ENCODE data around the gene MED10.

MED10 gene, protein sequence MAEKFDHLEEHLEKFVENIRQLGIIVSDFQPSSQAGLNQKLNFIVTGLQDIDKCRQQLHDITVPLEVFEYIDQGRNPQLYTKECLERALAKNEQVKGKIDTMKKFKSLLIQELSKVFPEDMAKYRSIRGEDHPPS

DNA sequence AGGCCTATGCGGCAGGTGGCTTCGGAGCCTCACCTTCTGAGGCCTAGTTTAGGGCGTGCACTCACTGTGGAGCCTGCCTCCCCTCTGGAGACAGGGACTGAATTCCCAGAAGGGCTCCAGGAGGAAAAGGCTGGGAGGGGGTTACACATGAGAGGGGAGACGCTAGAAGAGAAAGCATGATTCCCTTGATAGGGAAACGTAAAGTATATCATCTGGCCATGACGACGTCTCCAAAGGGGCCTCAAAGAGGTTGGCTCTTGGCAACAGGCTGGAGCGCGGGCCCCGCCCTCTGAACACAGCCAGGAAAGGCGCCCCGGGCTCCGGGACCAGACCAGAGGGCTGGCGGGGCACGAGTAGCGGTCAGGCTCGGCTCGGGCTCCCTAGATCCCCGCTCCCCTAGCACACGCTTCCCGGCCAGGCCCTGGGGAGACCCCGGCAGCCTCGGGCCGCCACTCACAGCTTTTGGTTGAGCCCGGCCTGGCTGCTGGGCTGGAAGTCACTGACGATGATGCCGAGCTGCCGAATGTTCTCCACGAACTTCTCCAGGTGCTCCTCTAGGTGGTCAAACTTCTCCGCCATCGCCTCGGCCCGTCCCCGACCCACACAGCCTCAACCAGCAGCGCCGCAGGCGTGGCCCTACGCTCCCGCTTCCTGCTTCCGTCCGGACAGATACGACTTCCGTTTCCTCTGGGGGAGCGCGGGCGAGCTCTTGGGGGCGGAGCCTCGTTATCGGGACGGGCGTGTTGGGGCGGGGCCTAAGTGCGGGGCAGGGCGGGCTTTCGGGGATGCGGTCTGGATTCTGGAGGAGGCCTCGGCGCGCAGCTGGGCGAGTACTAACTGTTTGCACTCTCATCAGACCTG, at the start of gene MED10:
TSS of gene MED10 (minus strand) at position 643 of the 861 bp plus-strand sequence. CDS start at position 579, 64 bp downstream.
- DNase-seq = peak; percentile 62

DNA sequence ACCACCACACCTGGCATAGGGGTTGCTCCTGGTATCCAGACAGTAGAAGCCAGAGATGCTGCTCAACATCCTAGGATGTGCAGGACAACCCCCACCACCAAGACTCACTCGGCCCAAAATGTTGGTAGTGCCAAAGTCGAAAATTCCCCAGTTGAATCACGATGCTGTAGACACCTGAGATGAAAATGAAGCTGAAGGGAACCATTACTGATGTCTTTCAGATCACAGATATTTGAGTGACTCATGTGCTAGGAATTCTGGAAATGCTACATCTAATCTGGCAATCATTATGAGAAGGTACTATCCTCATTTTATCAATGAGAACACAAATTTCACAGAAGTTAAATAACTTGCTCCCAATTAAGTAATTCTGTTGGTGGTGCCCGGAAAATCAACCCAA, 49.3 kb upstream of the MED10 start:
- DNase-seq = no peak

DNA sequence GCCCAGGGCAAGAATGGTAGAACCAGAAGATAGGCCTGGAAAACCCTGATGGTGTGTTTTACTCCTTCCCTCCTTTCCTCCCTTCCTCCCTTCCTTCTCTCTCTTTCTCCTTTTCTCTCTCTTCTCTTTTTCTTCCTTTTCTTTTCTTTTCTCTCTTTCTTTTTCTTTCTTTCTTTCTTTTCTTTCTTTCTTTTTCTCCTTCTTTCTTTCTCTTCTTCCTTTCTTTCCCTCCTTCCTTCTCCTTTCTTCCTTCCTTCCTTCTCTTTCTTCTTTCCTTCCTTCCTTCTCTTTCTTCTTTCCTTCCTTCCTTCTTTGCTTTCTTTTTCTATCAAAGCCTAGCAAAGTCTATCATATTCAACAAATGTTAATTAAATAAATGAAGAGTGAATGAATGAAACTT, 46.4 kb upstream of the MED10 start:
- no peak for DNase-seq

DNA sequence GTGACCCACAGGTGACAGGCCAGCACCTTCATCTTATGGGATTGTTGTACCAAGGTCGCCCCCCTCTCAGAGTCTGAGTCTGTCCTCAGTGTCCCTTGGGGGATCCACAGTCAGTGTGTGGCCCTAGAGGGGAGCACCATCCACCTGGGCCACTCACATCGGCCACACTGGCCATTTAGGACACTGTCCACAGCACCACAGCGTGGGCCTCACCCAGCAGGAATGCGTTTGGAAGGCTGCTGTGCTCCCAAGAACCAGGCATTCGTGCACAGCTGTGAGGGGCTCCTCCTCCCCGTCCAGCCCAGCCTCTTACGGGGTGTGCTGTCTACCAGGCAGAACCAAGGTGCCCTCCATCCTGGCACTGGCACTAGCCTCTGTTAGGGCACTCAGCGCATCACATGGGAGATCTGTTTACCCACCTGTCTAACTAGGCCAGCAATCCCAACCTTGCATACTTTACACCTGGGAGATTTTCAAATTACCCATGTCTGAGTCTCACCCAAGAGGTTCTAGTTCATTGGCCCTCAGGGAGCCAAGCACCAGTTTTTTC, 45.8 kb upstream of the MED10 start:
- DNase-seq = no peak

DNA sequence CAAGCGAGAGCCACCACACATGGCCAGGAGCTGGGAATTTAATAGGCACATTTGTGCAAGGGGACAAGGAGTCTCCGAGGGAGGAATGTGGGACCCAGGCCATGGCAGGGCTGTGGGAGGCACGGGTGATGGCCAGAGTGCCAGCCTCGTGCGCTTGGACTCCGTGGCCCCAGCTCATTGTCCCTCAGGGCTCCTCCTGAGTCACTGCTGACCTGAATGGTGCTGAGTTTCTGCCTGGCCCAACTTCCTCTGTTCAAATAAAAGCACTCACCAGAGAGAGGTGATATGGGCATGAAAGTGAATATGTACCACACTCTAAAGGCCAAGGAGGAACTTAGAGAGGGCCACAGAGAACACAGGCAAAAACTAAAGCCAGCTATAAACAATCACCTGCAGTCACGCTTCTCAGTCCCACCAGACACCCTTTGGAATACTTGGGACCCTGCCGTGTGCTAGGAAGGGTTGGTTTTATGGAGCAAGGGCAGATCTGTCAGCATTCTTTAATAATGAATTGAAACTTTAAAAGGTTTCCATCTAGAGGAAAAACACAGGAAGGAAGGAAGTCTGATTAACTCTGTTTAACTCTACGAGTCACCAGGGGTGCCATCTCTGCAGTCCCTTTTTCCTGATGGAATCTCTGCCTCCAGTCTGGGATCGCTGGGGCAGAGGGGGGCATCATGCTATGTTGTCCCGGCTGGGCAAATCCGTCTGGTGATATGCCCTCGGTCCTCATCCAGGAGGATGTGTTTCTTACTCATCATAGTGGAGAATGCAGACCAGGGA, 45.2 kb upstream of the MED10 start:
- no peak for DNase-seq

DNA sequence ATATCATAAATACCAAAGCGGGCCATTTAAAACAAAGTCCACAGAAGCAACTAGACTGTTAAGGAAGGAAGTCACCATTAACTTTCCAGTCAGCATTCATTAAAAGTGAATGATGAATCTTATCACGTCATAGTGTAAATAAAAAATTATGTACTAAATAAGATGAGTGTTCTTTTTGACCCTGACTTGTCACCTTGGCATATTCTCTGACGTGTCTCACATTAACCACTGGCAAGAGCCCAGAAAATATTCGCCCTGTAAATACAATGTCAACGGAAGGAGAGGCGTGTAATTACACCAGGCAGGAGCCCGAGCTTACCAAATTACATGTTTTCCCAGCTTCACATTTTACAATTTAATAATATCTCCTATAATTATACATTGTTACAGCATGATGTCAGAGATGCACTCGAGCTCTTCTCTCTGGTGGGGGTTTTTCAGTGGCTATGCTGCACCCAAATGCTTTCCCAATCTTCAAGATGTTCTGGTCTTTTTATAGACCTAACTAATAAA, 41.0 kb upstream of the MED10 start:
- DNase-seq = no peak

DNA sequence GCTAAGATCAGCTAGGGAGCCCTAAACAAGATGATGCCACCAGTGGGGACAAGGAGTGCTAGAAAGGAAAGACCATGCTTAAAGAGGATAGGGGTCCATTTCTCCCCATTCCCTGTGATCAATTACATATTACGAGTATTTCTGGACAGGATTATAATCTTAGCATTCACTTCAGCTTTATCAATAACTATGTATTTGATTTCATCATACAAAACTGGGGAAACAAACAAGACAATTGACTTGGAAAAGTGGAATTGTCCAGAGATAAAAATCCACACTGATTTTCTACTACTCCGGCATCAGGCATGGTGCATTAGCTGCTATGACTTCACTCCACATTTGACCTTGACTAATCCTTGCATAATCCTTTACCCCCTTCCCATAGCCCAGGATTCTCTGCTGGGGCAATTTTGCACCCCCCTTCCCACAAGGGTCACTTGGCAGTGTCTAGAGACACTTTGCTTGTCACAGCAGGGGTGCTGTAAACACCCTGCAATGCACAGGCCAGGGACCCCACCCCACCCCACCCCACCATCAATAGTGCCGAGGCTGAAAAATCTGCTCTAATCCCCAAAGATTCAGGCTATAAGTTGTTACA, 40.4 kb upstream of the MED10 start:
- no peak for DNase-seq

DNA sequence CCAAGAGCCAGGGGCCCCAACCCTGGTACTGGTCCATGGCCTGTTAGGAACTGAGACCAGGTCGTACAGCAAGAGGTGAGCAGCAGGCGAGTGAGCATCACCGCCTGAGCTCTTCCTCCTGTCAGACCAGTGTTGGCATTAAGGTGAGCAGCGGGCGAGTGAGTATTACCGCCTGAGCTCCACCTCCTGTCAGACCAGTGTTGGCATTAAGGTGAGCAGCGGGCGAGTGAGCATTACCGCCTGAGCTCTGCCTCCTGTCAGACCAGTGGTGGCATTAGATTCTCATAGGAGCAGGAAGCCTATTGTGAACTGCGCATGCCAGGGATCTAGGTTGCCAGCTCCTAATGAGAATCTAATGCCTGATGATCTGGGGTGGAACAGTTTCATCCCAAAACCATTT, 39.3 kb upstream of the MED10 start:
- no peak for DNase-seq

DNA sequence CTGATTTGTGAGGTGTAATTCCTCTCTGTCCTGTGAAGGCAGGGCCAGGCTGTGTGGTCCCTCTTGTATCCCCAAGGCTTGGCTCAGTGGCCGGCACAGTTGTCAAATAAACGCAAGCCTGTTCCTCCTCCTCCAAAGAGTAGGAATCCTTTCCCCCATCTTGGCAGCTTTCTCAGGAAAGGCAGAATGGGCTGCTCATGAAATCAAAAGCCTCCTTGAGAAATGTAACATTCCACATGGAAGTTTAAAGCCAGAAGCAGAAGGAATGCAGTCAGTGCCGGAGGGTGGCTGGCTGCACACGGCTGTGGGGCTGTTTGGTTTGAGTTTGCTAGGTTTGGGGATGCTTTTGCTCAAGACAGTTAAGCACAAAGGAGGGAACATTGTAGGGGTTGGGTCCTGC, 34.5 kb upstream of the MED10 start:
- no peak for DNase-seq

DNA sequence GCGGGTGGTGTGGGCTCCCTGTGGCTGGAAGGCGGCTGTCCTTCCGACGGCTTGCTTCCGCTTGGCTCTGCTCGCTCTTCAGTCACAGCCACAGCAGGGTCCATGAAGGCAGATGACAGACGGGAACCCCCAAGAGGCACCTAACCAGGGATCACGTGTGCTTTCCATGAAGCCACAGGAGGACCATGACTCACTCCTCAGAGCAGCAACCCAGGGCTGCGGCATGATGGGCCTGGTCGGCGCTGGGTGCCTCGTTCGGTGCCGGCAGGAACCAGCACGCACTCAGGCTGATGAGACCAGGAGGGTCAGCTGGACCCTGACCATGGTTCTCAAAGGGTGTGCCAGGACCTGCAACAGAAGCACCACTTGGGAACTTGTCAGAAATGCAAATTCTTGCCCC, 32.8 kb upstream of the MED10 start:
- DNase-seq = no peak

DNA sequence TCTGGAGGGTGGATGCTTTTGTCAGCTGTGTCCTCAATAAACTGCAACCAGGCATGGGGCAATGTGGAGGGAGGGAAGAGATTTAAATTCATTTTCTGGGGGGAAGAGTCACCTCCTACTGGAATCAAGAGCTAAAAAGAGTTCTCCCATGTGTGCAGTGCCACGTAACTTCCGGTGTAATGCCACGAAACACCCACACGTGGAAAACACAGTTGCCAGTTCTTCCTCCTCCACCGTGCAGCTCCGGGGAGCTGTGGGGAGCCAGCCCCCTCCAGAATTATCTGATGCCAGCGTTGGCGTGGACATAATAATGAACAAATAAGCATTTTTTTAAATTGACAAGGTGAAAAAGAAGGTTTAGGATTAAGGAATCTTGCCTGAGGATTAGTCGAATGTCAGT, 32.1 kb upstream of the MED10 start:
- no peak for DNase-seq

DNA sequence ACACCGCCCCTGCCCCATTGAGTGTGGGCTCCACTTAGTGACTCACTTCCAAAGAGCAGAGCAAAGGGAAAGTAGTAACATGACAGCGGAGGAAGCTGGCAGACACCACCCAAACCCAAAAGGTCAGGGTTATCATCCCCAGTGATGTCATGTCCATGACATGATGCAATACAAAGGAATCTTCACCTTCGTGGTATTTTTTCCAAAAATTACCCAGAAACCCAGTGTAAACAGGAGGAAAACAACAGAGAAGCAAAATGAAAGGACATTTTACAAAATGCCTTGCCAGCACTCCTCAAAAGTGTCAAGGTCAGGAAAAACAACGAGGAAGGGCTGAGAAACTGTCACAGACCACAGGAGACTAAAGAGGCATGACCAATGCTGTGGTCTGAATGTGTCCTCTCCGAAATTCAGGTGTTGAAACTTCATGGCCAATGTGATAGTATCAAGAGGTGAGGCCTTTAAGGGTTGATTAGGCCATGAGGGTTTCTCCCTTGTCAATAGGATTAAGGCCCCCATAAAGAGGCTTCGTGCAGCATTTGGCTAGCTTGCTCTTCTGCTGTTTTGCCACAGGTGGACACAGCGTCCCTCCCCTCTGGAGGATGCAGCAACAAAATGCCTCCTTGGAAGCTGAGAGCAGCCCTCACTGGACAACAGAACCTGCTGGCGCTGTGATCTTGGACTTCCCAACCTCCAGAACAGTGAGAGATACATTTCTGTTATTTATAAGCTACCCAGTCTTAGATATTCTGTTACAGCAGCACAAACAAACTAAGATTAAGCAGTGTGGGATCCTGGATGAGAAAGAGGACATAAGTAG, 30.5 kb upstream of the MED10 start:
- DNase-seq = no peak

DNA sequence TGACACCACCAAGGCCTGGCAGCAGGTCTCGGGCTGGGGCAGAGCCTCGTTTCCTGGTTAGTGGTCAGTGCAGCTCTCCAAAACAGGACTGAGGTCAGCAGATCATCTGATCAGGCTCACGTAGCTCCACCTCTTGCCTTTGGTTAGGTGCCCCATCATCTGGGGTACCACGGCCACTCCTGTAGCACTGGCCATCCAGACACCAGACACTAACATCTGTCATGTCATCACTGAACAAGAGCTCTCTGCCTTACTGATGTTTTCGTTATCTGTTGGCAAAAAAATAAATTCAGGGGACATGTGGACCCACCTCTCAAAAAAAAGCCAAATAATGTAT, 29.9 kb upstream of the MED10 start:
- DNase-seq = no peak

DNA sequence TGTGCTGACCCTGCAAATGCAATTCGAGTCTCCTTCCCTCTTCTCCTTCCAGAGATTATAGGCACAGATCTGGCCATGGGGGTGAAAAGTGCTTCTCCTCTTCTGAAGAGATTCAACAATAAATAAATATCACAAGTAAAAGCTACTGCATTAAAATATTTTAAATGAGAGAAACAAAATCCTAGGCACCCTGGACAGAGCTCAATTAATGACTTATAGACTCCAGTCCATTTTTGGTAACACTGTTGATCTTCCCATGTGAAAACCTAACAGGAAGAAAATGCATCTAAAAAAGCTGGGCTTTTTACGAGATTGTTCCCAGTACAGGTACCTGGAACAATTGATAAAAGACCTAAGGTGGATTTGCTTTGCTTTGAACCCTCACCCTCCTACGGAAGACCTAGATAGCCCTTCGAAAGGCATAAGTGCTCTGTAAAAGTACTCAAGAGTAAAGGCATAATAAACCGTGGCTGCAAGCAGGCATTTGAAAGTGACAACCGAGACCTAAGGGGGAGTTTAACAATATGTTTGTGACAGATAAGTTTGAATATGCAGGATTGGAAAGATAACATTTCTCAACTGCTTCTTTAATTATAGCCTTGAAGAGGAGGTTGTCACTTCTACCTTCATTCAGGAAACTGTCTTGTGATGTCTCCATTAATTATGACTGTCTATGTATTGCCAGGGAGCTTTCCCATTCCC, 29.4 kb upstream of the MED10 start:
- DNase-seq = no peak

DNA sequence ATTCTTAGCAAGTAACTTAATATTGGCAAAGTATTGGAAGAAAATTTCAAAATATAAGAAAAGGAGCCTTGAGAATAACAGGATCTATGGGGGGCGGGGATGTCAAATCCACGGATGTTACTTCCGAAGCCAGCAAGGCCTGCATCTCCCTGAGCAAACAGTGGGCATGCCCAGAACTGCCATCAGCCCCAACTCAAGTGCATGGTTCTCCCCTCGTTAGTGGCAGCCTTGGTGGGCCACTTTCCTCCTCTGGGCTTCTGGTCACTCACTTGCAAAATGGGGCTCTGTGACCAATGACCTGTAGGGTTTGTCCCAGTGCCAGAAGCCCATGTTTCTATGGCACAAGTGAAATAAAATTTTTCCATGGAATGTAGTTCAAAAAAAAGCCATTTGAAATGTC, 27.2 kb upstream of the MED10 start:
- no peak for DNase-seq

DNA sequence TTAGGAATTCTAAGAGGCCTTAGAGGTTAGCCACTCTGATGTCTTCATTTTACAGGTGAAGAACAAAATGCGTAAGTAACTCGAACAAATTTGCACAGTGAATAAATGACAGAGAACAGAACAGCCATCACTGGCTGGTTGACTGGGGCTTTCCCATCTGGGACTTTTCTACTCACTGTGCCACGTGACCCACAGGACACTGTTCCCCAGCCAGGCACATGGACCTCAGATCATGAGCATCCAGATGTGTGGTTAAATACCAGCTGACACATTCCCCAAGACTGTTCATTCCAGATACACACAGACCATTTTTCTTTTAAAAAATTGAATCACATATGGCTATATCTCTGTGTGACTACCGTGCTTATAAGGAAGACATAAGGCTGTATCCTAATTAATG, 25.8 kb upstream of the MED10 start:
- no peak for DNase-seq

DNA sequence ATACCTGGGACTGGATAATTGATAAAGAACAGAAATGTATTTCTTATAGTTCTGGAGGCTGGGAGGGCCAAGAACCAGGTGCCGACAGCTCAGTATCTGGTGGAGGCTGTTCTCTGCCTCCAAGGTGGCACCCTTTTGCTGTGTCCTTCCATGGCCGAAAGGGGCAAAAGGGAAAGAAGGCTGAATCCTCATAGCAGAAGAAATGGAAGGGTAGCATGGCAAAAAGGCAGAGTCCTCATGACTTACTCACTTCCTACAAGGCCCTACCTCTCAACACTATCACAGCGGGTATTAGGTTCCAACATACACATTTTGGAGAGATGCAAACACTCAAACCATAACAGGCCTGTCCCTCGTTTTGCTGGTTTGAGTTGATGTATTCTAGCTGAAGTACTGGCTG, 25.1 kb upstream of the MED10 start:
- no peak for DNase-seq

DNA sequence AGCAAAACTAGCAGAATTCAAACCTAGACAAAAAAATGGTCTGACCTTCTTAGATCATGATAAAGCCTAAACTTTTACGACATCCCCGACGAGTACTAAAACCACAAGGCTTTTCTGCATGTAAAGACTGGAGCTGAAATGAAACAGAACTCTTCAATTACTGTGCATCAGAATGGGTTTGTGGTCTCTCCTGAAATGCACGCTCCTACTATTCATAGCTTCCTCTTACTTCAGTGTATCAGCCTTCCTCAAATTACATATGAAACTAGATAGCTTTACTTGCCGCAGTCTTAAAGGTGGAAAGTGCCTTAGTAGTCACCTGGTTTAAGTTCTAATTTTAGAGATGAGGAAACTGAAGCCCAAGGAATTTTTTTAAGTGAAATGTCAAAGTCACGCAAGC, 24.6 kb upstream of the MED10 start:
- DNase-seq = no peak

DNA sequence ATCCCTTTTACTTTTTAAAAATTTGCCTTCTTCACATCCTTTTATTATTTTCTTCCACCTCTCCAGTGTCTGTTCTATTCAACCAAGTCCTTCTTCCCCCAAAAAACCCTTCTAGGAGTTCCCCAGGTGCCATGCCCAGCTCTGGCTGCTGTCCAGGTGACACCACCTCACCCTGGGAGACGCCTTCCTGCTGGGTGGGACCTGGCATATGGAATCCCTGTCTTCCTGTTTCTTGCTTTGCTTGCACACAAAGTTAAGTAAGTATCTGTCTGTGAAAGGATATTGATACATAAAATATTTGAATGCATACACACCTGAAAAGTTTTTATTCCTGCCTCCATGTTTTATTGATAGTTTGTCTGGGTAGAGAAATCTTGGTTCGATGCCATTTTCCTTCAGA, 23.1 kb upstream of the MED10 start:
- no peak for DNase-seq

DNA sequence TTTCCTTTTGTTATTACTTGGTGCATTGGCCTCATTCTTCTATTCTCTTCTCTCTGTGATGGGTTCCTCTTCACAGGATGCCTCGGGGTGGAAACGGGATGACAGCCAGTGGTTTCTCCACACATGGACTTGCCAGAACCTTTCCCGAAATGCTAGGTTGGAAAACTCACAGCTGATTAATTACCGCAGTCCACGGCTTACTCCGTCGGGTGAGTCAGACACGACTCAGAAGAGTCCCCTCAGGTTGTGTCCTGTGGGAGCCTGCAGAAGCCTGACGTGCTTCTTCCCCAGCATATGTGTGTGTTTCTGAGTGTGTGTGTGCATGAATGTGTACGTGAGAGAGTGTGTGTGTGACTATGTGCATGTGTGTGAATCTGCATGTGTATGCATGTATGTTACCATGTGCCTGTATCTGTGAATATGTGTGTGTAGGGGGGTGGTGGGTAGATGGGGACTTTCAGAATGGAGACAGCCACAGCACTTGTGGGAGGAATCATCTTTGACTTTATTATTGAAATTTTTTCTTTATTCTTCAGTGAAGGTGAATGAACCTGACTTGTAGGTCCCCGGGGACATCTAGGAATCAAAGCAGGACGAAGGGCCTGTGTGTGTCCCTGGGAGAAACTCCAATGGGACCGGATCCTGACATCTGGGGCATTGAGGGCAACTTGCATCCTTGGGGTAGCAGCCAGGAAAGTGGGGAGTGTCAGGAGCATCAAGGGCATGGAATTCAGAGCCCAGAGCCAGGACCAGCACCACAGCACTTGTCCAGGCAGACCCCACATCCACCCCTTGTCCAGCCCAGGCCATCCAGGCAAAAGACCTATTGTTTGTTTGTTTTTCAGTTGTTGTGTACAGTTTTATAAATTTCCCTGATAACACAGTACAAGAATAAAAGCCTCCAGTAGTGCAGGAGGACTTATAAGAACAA, 21.9 kb upstream of the MED10 start:
- no peak for DNase-seq

Measured in SIG-M5 (cell line).